SHP77 (cell line): Measurements from ENCODE around the gene ISOC2.
A peak's percentile ranks its signal among the peaks of the same experiment; 100 is the strongest.
"Not testable (repeated sequence)": the region's sequence is repeated elsewhere in the genome, so short reads cannot be mapped to it uniquely, and the experiment has no call there.

Source experiments
- DNase-seq, 2 experiments: peaks; one replicate each; lab custom pipeline; 2025; lab: John Stamatoyannopoulos, UW

ISOC2 gene

GRCh38 chr19:55440411-55441105 is 20.9 kb downstream of the ISOC2 start:
- DNase-seq, result no peak

GRCh38 chr19:55439052-55439451 is 22.4 kb downstream of the ISOC2 start:
- no peak for DNase-seq

GRCh38 chr19:55437410-55437809 is 24.0 kb downstream of the ISOC2 start:
- peak; percentile 32 to 58 for DNase-seq

GRCh38 chr19:55436847-55437246 is 24.6 kb downstream of the ISOC2 start:
- no peak for DNase-seq

DNA sequence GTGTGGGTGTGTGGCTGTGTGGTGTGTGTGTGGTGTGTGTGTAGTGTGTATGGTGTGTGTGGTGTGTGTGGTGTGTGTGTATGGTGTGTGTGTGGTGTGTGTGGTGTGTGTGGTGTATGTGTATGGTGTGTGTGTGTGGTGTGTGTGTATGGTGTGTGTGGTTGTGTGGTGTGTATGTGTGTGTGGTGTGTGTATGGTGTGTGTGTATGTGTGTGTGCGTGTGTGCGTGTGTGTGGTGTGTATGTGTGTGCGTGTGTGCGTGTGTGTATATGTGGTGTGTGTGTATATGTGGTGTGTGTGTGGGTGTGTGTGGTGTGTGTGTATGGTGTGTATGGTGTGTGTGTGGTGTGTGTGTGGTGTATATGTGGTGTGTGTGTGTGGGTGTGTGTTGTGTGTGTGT is 26.4 kb downstream of the ISOC2 start:
- DNase-seq, result no peak

GRCh38 chr19:55434356-55434919 is 27.0 kb downstream of the ISOC2 start:
- no peak for DNase-seq

DNA sequence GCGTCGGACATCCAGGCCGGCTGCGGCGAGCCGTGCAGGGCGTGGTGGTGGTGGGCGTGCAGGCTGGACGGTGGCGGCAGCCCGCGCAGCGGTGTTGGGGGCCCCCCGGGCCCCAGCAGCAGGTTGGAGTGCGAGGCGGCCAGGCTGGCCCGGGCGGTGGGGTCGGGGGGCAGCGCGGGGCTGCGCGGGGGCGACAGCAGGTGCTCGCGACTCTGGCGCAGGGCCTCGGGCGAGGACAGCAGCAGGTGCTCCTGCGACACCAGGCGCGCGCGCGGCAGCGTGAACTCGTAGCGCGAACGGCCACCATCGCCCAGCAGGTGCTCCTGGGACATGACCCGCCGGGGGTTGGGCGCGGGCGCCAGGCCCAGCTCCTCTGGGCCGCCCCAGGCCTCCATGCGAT is 28.1 kb downstream of the ISOC2 start:
- DNase-seq, result no peak

DNA sequence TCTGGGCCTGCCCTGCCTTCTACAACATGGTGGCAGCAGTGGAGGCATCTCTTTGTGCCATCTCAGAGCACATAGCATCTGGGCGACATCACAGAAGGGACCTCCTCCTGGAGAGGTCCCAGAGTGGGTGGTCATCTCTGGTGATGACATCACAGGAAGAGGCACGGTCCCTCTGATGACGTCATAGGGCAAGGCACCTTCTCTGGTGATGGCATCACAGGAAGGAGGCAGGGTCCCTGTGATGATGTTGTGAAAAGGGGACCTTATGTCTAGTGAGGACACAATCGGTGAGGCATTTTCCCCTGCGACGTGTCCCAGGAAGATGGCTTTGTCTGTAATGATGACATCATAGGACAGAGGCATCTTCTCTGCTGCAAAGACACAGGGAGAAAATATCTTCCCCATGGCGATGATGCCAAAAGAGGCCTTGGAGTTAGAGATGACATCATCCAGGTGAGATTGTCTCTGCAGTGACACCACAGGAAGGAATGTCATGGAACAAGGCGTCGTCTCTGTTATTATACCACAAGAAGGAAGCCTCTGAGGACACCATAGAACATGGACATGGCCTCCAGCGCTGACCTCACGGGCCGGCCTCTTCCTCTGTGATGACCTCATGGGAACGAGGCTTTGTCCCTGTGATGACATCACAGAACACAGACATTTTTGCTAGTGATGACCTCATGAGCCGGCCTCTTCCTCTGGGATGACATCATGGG is 29.0 kb downstream of the ISOC2 start:
- no peak for DNase-seq

DNA sequence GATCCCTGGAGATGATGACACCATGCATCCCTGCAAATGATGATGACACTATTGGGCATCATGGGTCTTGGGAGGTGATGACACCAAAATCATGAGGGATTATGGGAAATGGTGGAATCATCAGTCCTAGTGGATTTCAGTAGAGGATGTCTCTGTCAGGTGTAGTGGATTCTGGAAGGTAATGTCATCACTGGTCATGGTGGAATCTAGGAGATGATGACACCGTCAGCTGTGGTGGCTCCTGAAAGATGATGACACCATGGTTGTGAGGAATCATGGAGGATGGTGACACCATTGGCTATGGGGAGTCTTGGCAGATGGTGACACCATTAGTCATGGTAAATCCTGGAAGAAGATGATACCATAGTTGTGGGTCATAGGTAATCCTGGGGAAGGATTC is 30.3 kb downstream of the ISOC2 start:
- DNase-seq, result no peak

DNA sequence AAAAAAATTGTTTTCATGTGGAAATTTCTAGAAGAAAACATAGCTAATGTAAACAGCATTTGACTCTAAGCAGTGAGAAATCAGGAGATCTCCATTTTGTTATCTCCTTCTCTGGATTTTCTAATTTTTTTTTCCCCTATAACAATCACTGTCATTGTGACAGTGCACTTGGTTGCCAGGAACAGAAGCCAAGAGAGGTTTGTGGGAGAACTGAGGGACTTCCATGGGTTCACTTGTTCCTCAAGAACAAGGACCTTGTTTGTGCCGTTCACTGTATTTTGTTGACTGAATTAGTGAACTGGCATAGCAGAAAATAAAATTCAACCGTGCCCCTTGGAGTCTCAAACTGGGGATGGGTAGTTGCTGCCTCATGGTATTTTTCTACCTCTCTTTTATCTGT is 35.4 kb downstream of the ISOC2 start:
- DNase-seq, result no peak

DNA sequence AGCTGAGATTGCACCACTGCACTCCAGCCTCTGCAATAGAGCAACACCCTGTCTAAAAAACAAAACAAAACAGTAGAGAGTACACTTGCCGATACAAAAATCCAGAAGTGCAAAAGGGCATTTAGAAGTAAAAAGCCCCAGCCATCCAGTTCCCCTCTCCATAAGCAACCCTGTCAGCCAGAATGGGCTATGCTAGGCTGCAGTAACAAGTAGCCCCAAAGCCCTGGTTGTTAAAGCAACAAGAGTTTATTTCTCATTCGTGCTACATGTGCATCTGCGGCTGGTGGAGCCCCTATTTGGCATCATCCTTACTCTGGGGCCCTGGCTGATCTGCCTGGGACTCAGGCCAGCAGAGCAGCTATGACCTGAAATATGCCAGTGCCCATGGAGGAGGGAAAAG is 36.9 kb downstream of the ISOC2 start:
- DNase-seq, result no peak

DNA sequence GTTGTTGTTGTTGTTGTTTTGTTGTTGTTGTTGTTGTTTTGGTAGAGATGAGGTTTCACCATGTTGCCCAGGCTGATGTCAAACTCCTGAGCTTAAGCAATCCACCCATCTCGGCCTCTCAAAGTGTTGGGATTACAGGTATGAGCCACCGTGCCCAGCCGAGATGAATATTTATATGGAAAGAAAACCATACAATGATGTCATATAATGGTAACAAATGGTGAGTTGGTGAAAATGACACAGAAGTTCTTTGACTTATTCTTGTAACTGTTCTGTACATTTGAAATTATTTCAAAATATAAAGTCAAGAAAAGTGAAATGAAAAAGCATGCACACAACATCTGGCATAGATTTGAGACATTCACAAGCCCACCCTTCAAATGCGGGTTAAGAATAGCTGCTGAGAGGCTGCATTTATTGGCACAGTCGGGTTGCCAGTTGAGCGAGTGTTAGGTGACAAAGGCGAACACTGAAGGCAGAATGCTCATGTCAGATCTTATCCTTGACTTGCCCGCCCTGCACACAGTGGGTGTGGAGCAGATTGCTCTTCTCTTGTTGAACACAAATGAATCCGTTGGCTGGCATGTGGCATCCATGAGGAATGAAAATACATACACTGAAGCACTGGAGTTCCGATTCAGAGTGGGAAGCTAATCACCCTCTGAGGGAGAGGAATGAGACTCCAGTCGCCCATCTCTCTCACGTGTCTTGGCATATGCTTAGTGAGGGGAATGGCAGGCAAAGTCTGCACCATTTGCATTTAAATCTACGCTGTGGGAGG is 38.0 kb downstream of the ISOC2 start:
- DNase-seq, result no peak

DNA sequence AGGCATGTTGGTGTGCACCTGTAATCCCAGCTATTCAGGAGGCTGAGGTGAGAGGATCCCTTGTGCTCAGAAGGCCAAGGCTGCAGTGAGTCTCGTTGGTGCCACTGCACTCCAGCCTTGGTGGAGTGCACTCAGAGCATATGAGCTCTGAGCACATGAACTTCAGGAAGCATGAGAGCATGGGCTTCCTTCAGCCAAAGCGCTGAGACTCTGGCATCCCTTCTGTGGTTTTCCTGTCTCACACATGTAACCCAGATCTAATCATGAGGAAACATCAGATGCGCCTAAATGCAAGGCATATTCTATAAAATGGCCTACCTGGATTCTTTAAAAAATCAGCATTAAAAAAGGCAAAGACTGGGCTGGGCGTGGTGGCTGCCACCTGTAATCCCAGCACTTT is 40.2 kb downstream of the ISOC2 start:
- DNase-seq, result not testable (repeated sequence)

GRCh38 chr19:55419624-55420236 is 41.7 kb downstream of the ISOC2 start:
- DNase-seq, result no peak

- DNase-seq, result no peak
Measured at GRCh38 chr19:55419103-55419502, 42.3 kb downstream of the ISOC2 start.

- peak; percentile 46 to 68 for DNase-seq
Measured at GRCh38 chr19:55418185-55418584, 43.3 kb downstream of the ISOC2 start.

DNA sequence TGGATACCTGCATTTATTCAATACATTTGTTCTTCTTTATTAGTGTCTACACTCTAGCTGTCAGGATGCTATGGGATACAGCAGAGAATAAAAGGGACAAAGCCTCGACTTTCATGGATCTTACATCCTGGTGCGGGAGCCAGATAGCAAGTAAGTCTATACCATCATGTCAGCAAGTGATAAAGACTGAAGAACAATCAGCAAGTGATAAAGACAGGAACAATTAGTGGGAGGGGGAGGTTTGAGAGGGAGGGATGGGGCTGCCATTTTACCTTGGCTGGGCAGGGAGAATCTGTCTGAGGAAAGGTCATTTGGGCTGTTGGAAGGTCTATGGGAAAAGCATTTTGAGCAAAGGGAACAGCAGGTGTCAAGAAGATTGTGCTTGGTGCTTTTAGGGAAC is 51.3 kb downstream of the ISOC2 start:
- no peak for DNase-seq

DNA sequence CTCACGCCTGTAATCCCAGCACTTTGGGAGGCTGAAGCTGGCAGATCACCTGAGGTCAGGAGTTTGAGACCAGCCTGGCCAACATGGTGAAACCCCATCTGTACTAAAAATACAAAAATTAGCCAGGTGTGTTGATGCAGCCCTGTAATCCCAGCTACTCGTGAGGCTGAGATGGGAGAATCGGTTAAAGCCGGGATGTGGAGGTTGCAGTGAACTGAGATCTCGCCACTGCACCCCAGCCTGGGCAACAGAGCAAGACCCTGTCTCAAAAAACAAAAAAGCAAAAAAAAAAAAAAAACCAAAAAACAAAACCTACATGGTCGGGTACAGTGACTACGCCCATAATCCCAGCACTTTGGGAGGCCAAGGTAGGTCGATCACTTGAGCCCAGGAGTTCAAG is 52.3 kb downstream of the ISOC2 start:
- DNase-seq, result not testable (repeated sequence)

GRCh38 chr19:55408533-55408872 is 52.9 kb downstream of the ISOC2 start:
- no peak for DNase-seq

GRCh38 chr19:55407800-55408532 is 53.5 kb downstream of the ISOC2 start:
- DNase-seq, result peak; percentile 99

- DNase-seq, result not testable (repeated sequence)
Measured at GRCh38 chr19:55407550-55407799, 54.0 kb downstream of the ISOC2 start, which contains the start of gene UBE2S. UBE2S (minus strand) TSS chr19:55407788; CDS start chr19:55407589, 199 bp downstream.
